ENCODE data around the gene ZNF844. TPM values are rescaled to one million over a fixed set of nuclear protein-coding genes. Genes with fewer than 3 reads are reported as not detected.
A peak's percentile ranks its signal among the peaks of the same experiment; 100 is the strongest.
"Not testable (repeated sequence)": the region's sequence is repeated elsewhere in the genome, so short reads cannot be mapped to it uniquely, and the experiment has no call there.

ZNF844 gene
- total and polyA plus RNA-seq, 10 of the 15 experiments (the other 5 are each of a cell fraction or from before 2014, with no cell fraction given), result 0.16 to 1.1 (median 0.70) TPM

- Histone ChIP-seq H3K4me1 (ENCODE audit: control insufficient read depth, insufficient read depth, low read length) (no peaks in the 10 kb centered on the region), H3K27me3 (replicated peaks in 1 of 2; ENCODE audit: control insufficient read depth in 2 of 2, insufficient read depth in 2 of 2, low read length in 1 of 2) (no peaks in the 10 kb centered on the region), H3K4me3 (no peak overlapping the region), H2AFZ (ENCODE audit: control insufficient read depth, low read depth, low read length) (no peak overlapping the region), H3K4me2 (ENCODE audit: control insufficient read depth, insufficient read depth) (no peak overlapping the region), H3K79me2 (ENCODE audit: control insufficient read depth, insufficient read depth, low read length) (no peaks in the 10 kb centered on the region), H3K9ac (ENCODE audit: control insufficient read depth, insufficient read depth, low read length) (no peak overlapping the region), H4K20me1 (ENCODE audit: control insufficient read depth, insufficient read depth) (no peaks in the 10 kb centered on the region), H3K27ac (ENCODE audit: control insufficient read depth, insufficient read depth) (no peak overlapping the region), H3K36me3 (ENCODE audit: control insufficient read depth in 2 of 2, insufficient read depth in 2 of 2, low read length in 1 of 2) (peaks cover 0 to 6% of the 10 kb centered on the region in 2 experiments; a peak in 2 of 4 replicates), H3K9me3 (replicated peaks; ENCODE audit: control insufficient read depth, insufficient read depth, low read length) (peaks cover 45% of the 10 kb centered on the region)
- WGBS (ENCODE audit: insufficient coverage, insufficient replicate concordance, low lambda C conversion rate, missing lambda C conversion rate), result 81% methylated on average over 3 of the region's 3 CpGs
- ChIA-PET RAD21 (ENCODE audit: unreplicated experiment) (no interaction called here), POLR2A (no interaction called here), CTCF (no interaction called here), SMC1A (ENCODE audit: uncharacterized antibody, unreplicated experiment) (no interaction called here)
- no TSS peak for BruUV-seq (replicated peaks)
- intact Hi-C loops (cut with micrococcal nuclease; ENCODE audit: unreplicated experiment) (no loop called here), in situ Hi-C loops (cut with MboI) (no loop called here)
- DNase-seq (ENCODE audit: low read depth, low spot score) (no peak), ATAC-seq (no peak), FAIRE-seq (no peak)
- TF ChIP-seq KLF5 (IDR thresholded peaks at IDR 0.05; ENCODE audit: partially characterized antibody), result peak; percentile 44
- peak; percentile 83; the same call in 1 of the 2 replicates for TF ChIP-seq CBX5 (IDR thresholded peaks at IDR 0.05; ENCODE audit: low read depth)
- no peak for TF ChIP-seq MEF2A (IDR thresholded peaks at IDR 0.05; ENCODE audit: insufficient read depth, low read depth, low read length)
- no peak for TF ChIP-seq ZNF384 (IDR thresholded peaks at IDR 0.05; ENCODE audit: borderline replicate concordance, low read depth, low read length)
- no peak for TF ChIP-seq MEF2B (IDR thresholded peaks at IDR 0.05; ENCODE audit: partially characterized antibody, poor library complexity, severe bottlenecking)
- TF ChIP-seq NFYB (IDR thresholded peaks at IDR 0.05; ENCODE audit: insufficient read depth, low read depth, low read length), result no peak
Measured at GRCh38 chr19:12077375-12077774, 12.8 kb downstream of the ZNF844 start.

GRCh38 chr19:12083336-12083735 lies 18.8 kb downstream of the ZNF844 start:
- H3K79me2 ChIP-seq (ENCODE audit: control insufficient read depth, insufficient read depth, low read length); ATAC-seq; H3K27ac ChIP-seq (ENCODE audit: control insufficient read depth, insufficient read depth); SMC1A ChIA-PET (ENCODE audit: uncharacterized antibody, unreplicated experiment); intact Hi-C loops (cut with micrococcal nuclease; ENCODE audit: unreplicated experiment); in situ Hi-C loops (cut with MboI); H3K4me2 ChIP-seq (ENCODE audit: control insufficient read depth, insufficient read depth); POLR2A ChIA-PET; H4K20me1 ChIP-seq (ENCODE audit: control insufficient read depth, insufficient read depth); DNase-seq (ENCODE audit: low read depth, low spot score); H2AFZ ChIP-seq (ENCODE audit: control insufficient read depth, low read depth, low read length); H3K27me3 ChIP-seq (replicated peaks in 1 of 2; ENCODE audit: control insufficient read depth in 2 of 2, insufficient read depth in 2 of 2, low read length in 1 of 2); RAD21 ChIA-PET (ENCODE audit: unreplicated experiment); BruUV-seq (replicated peaks); FAIRE-seq; H3K9ac ChIP-seq (ENCODE audit: control insufficient read depth, insufficient read depth, low read length); H3K36me3 ChIP-seq (ENCODE audit: control insufficient read depth in 2 of 2, insufficient read depth in 2 of 2, low read length in 1 of 2); H3K4me1 ChIP-seq (ENCODE audit: control insufficient read depth, insufficient read depth, low read length); H3K4me3 ChIP-seq: not testable (repeated sequence)
- whole genome bisulfite sequencing (ENCODE audit: insufficient coverage, insufficient replicate concordance, low lambda C conversion rate, missing lambda C conversion rate), result 82% methylated on average over 6 of the region's 6 CpGs
- CTCF ChIA-PET, result interaction anchor here (0.7 kb wide), 1 partner anchor 21 kb away, joined by 3 read pairs; no protein-coding TSS in a partner anchor
- H3K9me3 ChIP-seq (replicated peaks; ENCODE audit: control insufficient read depth, insufficient read depth, low read length), result peaks cover 12% of the 10 kb centered on the region; the same call in 2 of the 3 replicates
